Suprapubic skin (tissue), 4 donors: ENCODE measurements around the gene TET3. TPM values are rescaled to one million over a fixed set of nuclear protein-coding genes. Genes with fewer than 3 reads are reported as not detected.

ENCODE experiments used
- DNase-seq, 2 donors: peaks; one replicate each; pipeline ENCODE4 v3.0.0-alpha.2; 2019; ENCODE audit warnings: low spot score in 2 of 2
- H3K27ac ChIP-seq: fragments of 200-600 bp; sonication (generic); one replicate; pipeline ENCODE4 v1.5.1; 2019
- H3K27me3 ChIP-seq: fragments of 200-600 bp; sonication (generic); one replicate; pipeline ENCODE4 v1.5.1; 2019
- H3K36me3 ChIP-seq: fragments of 200-600 bp; sonication (generic); one replicate; pipeline ENCODE4 v1.5.1; 2019
- H3K4me1 ChIP-seq: fragments of 200-600 bp; sonication (generic); one replicate; pipeline ENCODE4 v1.5.1; 2019
- H3K4me3 ChIP-seq: fragments of 200-600 bp; sonication (generic); one replicate; pipeline ENCODE4 v1.5.1; 2019; ENCODE audit warnings: mild to moderate bottlenecking
- H3K9me3 ChIP-seq: fragments of 200-600 bp; sonication (generic); one replicate; pipeline ENCODE4 v1.5.1; 2019
- EP300 ChIP-seq: sonication (generic); formaldehyde crosslinking; IDR thresholded peaks from one replicate; pipeline ENCODE4 v1.6.1; 2017; ENCODE audit warnings: antibody characterized with exemption
- POLR2A ChIP-seq, 2 donors: fragments of 450-650 bp; IDR thresholded peaks; one replicate each; pipeline ENCODE4 v1.6.1; 2017; ENCODE audit warnings: antibody characterized with exemption in 2 of 2, mild to moderate bottlenecking in 2 of 2, moderate library complexity in 2 of 2
- POLR2AphosphoS5 ChIP-seq, 3 donors: sonication (generic); formaldehyde crosslinking; IDR thresholded peaks; one replicate each; pipeline ENCODE4 v1.6.1; 2017; ENCODE audit warnings: antibody characterized with exemption in 3 of 3
- WGBS: methylation state at CpG from one replicate; pipeline ENCODE4 v1.1.5; 2018; 5-methylcytosine and 5-hydroxymethylcytosine counted together
- total RNA-seq, 4 donors: library from RNA; depleted of rRNA; stranded (reverse); fragments of >200 nt; gene quantifications; one replicate each; pipeline ENCODE4 v1.1.0, GENCODE V29; 2016
- TF ChIP-seq, protein P1 (sequence below), 2 donors: fragments of 200-600 bp in 1 of 2; fragments of 450-650 bp in 1 of 2; sonication (generic) in 1 of 2; IDR thresholded peaks; one replicate each; pipeline ENCODE4 v1.5.1; 2016 to 2019; ENCODE audit warnings: antibody characterized with exemption in 2 of 2, mild to moderate bottlenecking in 1 of 2, moderate library complexity in 1 of 2

Gene TET3
- total RNA-seq, 4 donors from 2014 or later: 53.6 to 75.3 (median 58.4) TPM

DNA sequence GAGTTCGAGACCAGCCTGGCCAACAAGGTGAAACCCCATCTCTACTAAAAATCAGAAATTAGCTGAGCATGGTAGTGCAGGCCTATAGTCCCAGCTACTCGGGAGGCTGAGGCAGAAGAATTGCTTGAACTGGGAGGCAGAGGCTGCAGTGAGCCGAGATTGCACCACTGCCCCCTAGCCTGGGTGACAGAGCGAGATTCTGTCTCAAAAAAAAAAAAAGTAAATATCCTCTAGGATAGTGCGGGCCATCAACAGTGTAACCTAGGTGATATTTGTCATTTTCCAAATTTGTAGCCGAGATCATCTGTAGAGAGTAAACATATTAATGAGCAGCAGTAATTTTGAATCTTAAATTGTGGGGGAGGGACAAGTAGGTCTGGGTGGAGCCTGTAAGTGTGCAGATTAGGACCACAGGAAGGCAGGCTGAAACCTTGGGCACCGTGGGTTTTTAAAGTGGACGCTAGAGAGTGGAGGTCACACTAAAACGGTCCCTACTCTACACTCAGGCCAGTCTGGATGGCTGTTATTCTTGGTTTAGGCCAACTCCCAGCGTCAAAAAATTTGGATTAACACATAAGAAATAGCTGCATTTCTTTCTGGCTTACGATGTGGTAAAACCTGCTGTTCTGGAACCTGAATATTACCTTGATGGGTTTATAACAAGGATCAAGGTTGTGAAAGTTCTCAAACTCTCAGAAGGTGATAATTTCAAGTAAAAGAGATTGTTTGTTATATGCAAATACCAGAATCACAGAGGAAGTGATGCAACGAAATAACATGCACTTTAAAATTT is 22.7 kb upstream of the TET3 start:
- Histone ChIP-seq H3K27me3 (no peaks in the 10 kb centered on the region), H3K9me3 (no peaks in the 10 kb centered on the region), H3K27ac (no peak overlapping the region), H3K36me3 (peaks cover 32% of the 10 kb centered on the region), H3K4me1 (peaks cover 4% of the 10 kb centered on the region), H3K4me3 (no peak overlapping the region)
- WGBS: 77% methylated on average over 12 of the region's 12 CpGs
- DNase-seq: no peak
- TF ChIP-seq, protein P1, sequence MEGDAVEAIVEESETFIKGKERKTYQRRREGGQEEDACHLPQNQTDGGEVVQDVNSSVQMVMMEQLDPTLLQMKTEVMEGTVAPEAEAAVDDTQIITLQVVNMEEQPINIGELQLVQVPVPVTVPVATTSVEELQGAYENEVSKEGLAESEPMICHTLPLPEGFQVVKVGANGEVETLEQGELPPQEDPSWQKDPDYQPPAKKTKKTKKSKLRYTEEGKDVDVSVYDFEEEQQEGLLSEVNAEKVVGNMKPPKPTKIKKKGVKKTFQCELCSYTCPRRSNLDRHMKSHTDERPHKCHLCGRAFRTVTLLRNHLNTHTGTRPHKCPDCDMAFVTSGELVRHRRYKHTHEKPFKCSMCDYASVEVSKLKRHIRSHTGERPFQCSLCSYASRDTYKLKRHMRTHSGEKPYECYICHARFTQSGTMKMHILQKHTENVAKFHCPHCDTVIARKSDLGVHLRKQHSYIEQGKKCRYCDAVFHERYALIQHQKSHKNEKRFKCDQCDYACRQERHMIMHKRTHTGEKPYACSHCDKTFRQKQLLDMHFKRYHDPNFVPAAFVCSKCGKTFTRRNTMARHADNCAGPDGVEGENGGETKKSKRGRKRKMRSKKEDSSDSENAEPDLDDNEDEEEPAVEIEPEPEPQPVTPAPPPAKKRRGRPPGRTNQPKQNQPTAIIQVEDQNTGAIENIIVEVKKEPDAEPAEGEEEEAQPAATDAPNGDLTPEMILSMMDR (IDR thresholded peaks at IDR 0.05): no peak
- TF ChIP-seq POLR2A (IDR thresholded peaks at IDR 0.05) (no peak), POLR2AphosphoS5 (IDR thresholded peaks at IDR 0.05) (no peak), EP300 (no peak)

DNA sequence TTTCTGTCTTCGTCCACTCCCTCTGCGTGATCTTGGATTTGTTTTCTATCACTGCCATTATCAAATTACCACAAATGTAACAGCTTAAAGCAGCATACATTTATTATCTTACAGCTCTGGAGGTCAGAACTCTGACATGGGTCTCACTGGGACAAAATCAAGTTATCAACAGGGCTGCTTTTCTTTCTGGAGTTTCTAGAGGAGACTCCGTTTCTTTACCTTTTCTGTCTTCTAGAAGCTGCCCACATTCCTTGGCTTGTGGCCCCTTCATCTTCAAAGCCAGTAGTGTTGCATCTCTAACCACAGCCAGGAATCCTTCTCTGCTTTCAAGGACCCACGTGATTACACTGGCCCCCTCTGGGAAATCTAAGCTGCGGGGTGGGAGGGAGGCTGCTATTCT is 21.9 kb upstream of the TET3 start:
- Histone ChIP-seq H3K27ac (no peak overlapping the region), H3K4me1 (peaks cover 4% of the 10 kb centered on the region), H3K27me3 (no peaks in the 10 kb centered on the region), H3K4me3 (no peak overlapping the region), H3K9me3 (no peaks in the 10 kb centered on the region), H3K36me3 (peaks cover 26% of the 10 kb centered on the region)
- 66% methylated on average over 5 of the region's 5 CpGs for WGBS
- TF ChIP-seq, protein P1 (IDR thresholded peaks at IDR 0.05): no peak
- TF ChIP-seq POLR2AphosphoS5 (IDR thresholded peaks at IDR 0.05): no peak
- no peak for TF ChIP-seq POLR2A (IDR thresholded peaks at IDR 0.05)
- no peak for TF ChIP-seq EP300
- DNase-seq: no peak

DNA sequence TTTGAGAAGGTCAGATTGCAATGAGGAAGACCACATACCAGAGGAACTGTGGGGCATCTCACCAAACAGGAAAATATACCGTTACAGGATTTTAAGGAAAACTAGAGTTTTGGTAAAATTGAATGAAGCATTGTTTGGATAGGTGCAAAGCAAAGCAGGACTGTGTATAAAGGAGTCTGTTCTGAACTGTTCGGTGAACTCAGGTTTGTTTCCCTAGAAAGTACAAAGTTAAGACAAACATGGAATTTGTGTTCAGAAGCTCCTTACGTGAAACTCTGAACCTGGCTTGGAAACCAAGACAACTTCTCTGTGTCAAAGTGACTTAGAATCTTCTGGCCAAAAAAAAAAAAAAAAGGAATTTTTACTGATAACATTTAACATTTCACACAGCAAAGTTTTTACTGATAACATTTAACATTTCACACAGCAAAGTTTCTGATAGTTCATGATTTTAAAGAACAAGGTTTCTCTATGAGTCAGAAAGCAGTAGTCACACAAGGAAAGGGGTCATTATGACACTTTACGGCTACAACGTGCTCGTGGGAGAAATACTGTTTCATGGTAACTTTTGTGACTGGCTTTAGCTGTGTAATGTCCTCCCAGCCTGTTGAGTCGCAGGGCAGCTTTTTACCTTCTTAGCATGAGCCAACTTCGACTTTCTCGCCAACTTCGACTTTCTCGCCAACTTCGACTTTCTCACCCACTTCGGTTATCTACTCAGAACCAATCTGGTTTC is 21.2 kb upstream of the TET3 start:
- DNase-seq: no peak
- TF ChIP-seq POLR2AphosphoS5 (IDR thresholded peaks at IDR 0.05) (no peak), POLR2A (IDR thresholded peaks at IDR 0.05) (no peak), EP300 (no peak)
- TF ChIP-seq, protein P1 (IDR thresholded peaks at IDR 0.05): no peak

DNA sequence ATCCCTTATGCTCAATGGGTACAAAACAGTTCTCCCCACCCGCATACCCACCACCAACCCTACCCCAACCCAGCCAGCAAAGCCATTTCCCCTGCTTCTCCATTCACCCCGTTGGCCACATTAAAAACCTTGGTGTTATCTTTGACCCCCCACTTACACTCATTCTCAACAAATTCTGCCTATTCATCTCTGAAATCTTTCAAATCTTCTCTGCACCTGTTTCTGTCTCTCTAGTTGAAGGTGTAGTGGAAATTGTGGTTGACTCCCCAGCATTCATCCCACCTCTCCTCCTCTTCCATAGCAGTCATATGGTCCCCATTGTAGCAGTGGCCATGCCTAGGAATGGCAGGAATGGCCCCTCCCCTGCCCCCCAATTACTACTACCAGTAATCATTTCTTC is 20.5 kb upstream of the TET3 start:
- Histone ChIP-seq H3K9me3 (no peaks in the 10 kb centered on the region), H3K27ac (no peak overlapping the region), H3K4me3 (no peak overlapping the region), H3K36me3 (peaks cover 11% of the 10 kb centered on the region), H3K27me3 (no peaks in the 10 kb centered on the region), H3K4me1 (peaks cover 4% of the 10 kb centered on the region)
- no peak for DNase-seq
- no peak for TF ChIP-seq EP300
- no peak for TF ChIP-seq POLR2A (IDR thresholded peaks at IDR 0.05)
- TF ChIP-seq POLR2AphosphoS5 (IDR thresholded peaks at IDR 0.05): no peak
- TF ChIP-seq, protein P1 (IDR thresholded peaks at IDR 0.05): no peak
- 93% methylated on average over 2 of the region's 2 CpGs for WGBS

More for the DNA sequence above, 21.2 kb upstream of the TET3 start:
- Histone ChIP-seq H3K9me3 (no peaks in the 10 kb centered on the region), H3K27ac (no peak overlapping the region), H3K27me3 (no peaks in the 10 kb centered on the region), H3K4me1 (peaks cover 4% of the 10 kb centered on the region), H3K4me3 (no peak overlapping the region), H3K36me3 (peaks cover 18% of the 10 kb centered on the region)
- WGBS: 88% methylated on average over 13 of the region's 13 CpGs

DNA sequence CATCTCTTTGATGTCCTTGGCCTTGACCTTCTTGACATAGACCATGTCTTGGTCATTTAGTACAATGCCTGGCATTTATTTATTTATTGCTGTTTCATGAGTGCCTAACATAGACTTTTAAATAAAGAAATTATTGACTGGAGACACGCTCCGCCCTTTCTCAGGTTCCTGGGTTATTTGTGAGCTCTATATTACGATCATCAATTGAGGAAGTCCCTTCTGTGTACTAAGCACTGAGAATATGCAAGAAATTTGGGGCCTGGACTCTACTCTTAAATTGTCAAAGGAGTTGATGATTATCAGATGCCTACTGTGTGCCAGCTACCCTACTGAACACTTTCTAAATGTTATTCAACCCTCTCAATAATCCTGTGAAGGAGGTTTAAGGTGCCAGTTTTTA is 19.7 kb upstream of the TET3 start:
- Histone ChIP-seq H3K27ac (no peak overlapping the region), H3K4me1 (peaks cover 6% of the 10 kb centered on the region), H3K9me3 (no peaks in the 10 kb centered on the region), H3K4me3 (no peak overlapping the region), H3K36me3 (peaks cover 4% of the 10 kb centered on the region), H3K27me3 (no peaks in the 10 kb centered on the region)
- WGBS: 88% methylated on average over 3 of the region's 3 CpGs
- DNase-seq: no peak
- TF ChIP-seq POLR2A (IDR thresholded peaks at IDR 0.05) (no peak), EP300 (no peak)
- TF ChIP-seq, protein P1 (IDR thresholded peaks at IDR 0.05): no peak
